Vagina (tissue), 2 donors: ENCODE data around the gene C7. TPM values are rescaled to one million over a fixed set of nuclear protein-coding genes. Genes with fewer than 3 reads are reported as not detected.
"Not testable (repeated sequence)": the region's sequence is repeated elsewhere in the genome, so short reads cannot be mapped to it uniquely, and the experiment has no call there.

ENCODE experiments used
- DNase-seq, 2 donors: peaks; one replicate each; pipeline ENCODE4 v3.0.0-alpha.2; 2017; ENCODE audit errors: extremely low spot score in 2 of 2
- H3K27ac ChIP-seq: fragments of 200-600 bp; sonication (generic); one replicate; pipeline ENCODE4 v1.5.1; 2019
- H3K27me3 ChIP-seq: fragments of 200-600 bp; sonication (generic); one replicate; pipeline ENCODE4 v1.5.1; 2019
- H3K36me3 ChIP-seq, 2 donors: fragments of 200-600 bp; sonication (generic); one replicate each; pipeline ENCODE4 v1.5.1; 2017 to 2019
- H3K4me1 ChIP-seq: fragments of 200-600 bp; sonication (generic); one replicate; pipeline ENCODE4 v1.5.1; 2019
- H3K4me3 ChIP-seq, 2 donors: fragments of 200-600 bp; sonication (generic); 1 replicate in 1 of 2; 2 replicates in 1 of 2; pipeline ENCODE4 v1.5.1; 2016 to 2019
- H3K9me3 ChIP-seq: fragments of 200-600 bp; sonication (generic); one replicate; pipeline ENCODE4 v1.5.1; 2019
- CTCF ChIP-seq, 3 experiments: fragments of 450-650 bp in 2 of 3; fragments of 200-600 bp in 1 of 3; sonication (generic) in 1 of 3; IDR thresholded peaks; one replicate each; pipeline ENCODE4 v1.5.1; 2017 to 2019; ENCODE audit warnings: antibody characterized with exemption in 3 of 3, mild to moderate bottlenecking in 2 of 3, moderate library complexity in 2 of 3
- POLR2A ChIP-seq, 2 donors: fragments of 450-650 bp; IDR thresholded peaks; one replicate each; pipeline ENCODE4 v1.6.1; 2017; ENCODE audit warnings: antibody characterized with exemption in 2 of 2, mild to moderate bottlenecking in 2 of 2, moderate library complexity in 2 of 2
- POLR2AphosphoS5 ChIP-seq, 2 donors: sonication (generic); formaldehyde crosslinking; IDR thresholded peaks; one replicate each; pipeline ENCODE4 v1.9.0; 2017; ENCODE audit warnings: antibody characterized with exemption in 2 of 2, mild to moderate bottlenecking in 2 of 2, low read depth in 1 of 2; ENCODE audit not compliant: insufficient read depth in 1 of 2
- intact Hi-C: fragments of 100-400 bp; cut with DNase I; formaldehyde crosslinking; loops from one replicate; pipeline ENCODE4 v1.15.1; 2023
- total RNA-seq: library from RNA; depleted of rRNA; stranded (reverse); fragments of >200 nt; gene quantifications from one replicate; pipeline ENCODE4 v1.2.3, GENCODE V29; 2016

C7 gene
- total RNA-seq = 385 TPM

- Histone ChIP-seq H3K27ac (no peak within 1 kb of the TSS), H3K4me3 (peak within 1 kb of the TSS; percentile 15 to 18), H3K36me3 (no peaks in the 10 kb centered on the region), H3K27me3 (no peaks in the 10 kb centered on the region), H3K4me1 (no peaks in the 10 kb centered on the region), H3K9me3 (no peaks in the 10 kb centered on the region)
- DNase-seq = no peak
- intact Hi-C loops = loop anchor here (10.0 kb wide), 1 partner anchor 606 kb away; the partner anchor contains the start of gene PLCXD3
- TF ChIP-seq POLR2A (IDR thresholded peaks at IDR 0.05) (no peak), POLR2AphosphoS5 (IDR thresholded peaks at IDR 0.05; ENCODE audit: insufficient read depth in 1 of 2, low read depth in 1 of 2) (no peak), CTCF (IDR thresholded peaks at IDR 0.05) (no peak)
Measured at GRCh38 chr5:40909264-40909663, at the start of gene C7. Gene C7 (plus strand): TSS chr5:40909497. CDS start chr5:40909611, 114 bp downstream.

- Histone ChIP-seq H3K27ac (no peak overlapping the region), H3K9me3 (no peaks in the 10 kb centered on the region), H3K4me3 (no peak overlapping the region), H3K27me3 (no peaks in the 10 kb centered on the region), H3K4me1 (no peaks in the 10 kb centered on the region), H3K36me3 (no peaks in the 10 kb centered on the region)
- peak in 1 of 2 donors; percentile 4 for DNase-seq
- TF ChIP-seq POLR2A (IDR thresholded peaks at IDR 0.05) (no peak), CTCF (IDR thresholded peaks at IDR 0.05) (no peak), POLR2AphosphoS5 (IDR thresholded peaks at IDR 0.05; ENCODE audit: insufficient read depth in 1 of 2, low read depth in 1 of 2) (no peak)
- intact Hi-C loops = no loop called here
Measured at GRCh38 chr5:40860711-40861110, 48.6 kb upstream of the C7 start.

GRCh38 chr5:40865004-40865403 lies 44.3 kb upstream of the C7 start:
- intact Hi-C loops, H3K4me3 ChIP-seq, H3K4me1 ChIP-seq: not testable (repeated sequence)

GRCh38 chr5:40866844-40867243 lies 42.5 kb upstream of the C7 start:
- Histone ChIP-seq H3K27me3 (no peaks in the 10 kb centered on the region), H3K27ac (no peak overlapping the region), H3K9me3 (no peaks in the 10 kb centered on the region), H3K4me3 (no peak overlapping the region), H3K36me3 (no peaks in the 10 kb centered on the region), H3K4me1 (no peaks in the 10 kb centered on the region)
- TF ChIP-seq POLR2AphosphoS5 (IDR thresholded peaks at IDR 0.05; ENCODE audit: insufficient read depth in 1 of 2, low read depth in 1 of 2) (no peak), POLR2A (IDR thresholded peaks at IDR 0.05) (no peak), CTCF (IDR thresholded peaks at IDR 0.05) (no peak)
- peak in 1 of 2 donors; percentile 67 for DNase-seq
- intact Hi-C loops = no loop called here

More at GRCh38 chr5:40865004-40865403, 44.3 kb upstream of the C7 start:
- not testable (repeated sequence) for H3K9me3 ChIP-seq, H3K27me3 ChIP-seq, H3K27ac ChIP-seq, H3K36me3 ChIP-seq
- DNase-seq = peak in 1 of 2 donors; percentile 4

GRCh38 chr5:40869384-40869783 lies 39.9 kb upstream of the C7 start:
- H3K36me3 ChIP-seq = no peaks in the 10 kb centered on the region
- no peak for DNase-seq
- no peaks in the 10 kb centered on the region for H3K9me3 ChIP-seq
- no peaks in the 10 kb centered on the region for H3K4me1 ChIP-seq
- H3K4me3 ChIP-seq = no peak overlapping the region
- intact Hi-C loops = no loop called here
- no peak overlapping the region for H3K27ac ChIP-seq
- TF ChIP-seq CTCF (IDR thresholded peaks at IDR 0.05) (no peak), POLR2A (IDR thresholded peaks at IDR 0.05) (no peak), POLR2AphosphoS5 (IDR thresholded peaks at IDR 0.05; ENCODE audit: insufficient read depth in 1 of 2, low read depth in 1 of 2) (no peak)
- no peaks in the 10 kb centered on the region for H3K27me3 ChIP-seq
